HEK293 (cell line): Measurements from ENCODE around the gene TSHZ2.

Source experiments
- CTCF ChIA-PET: fragments of 350-600 bp; formaldehyde crosslinking; extraction: SDS; loops from one replicate; lab custom pipeline; 2021; ENCODE audit warnings: antibody characterized with exemption; lab: Yijun Ruan, JAX
- POLR2A ChIA-PET: fragments of 300-600 bp; formaldehyde crosslinking; extraction: SDS; loops from one replicate; lab custom pipeline; 2020; ENCODE audit warnings: antibody characterized with exemption, inconsistent platforms; lab: Yijun Ruan, JAX
- H3K27ac ChIP-seq: fragments of 200-500 bp; sonication (Bioruptor generic); 2 replicates; pipeline ENCODE4 v1.5.1; 2014; ENCODE audit warnings: low read depth, low read length, control low read depth, inconsistent platforms; ENCODE audit errors: extremely low read depth
- H3K36me3 ChIP-seq, 2 experiments: fragments of 200-500 bp in 1 of 2; sonication (Bioruptor generic) in 1 of 2; 1 replicate in 1 of 2; 2 replicates in 1 of 2; pipeline ENCODE4 v1.5.1; 2014 to 2017; ENCODE audit warnings: inconsistent platforms in 2 of 2, low read length in 2 of 2; ENCODE audit not compliant: control insufficient read depth in 2 of 2, insufficient read depth in 1 of 2
- H3K4me1 ChIP-seq: fragments of 200-500 bp; sonication (Bioruptor generic); 2 replicates; pipeline ENCODE4 v1.5.1; 2014; ENCODE audit warnings: mild to moderate bottlenecking, low read length, inconsistent platforms; ENCODE audit not compliant: control insufficient read depth, insufficient read depth
- H3K4me3 ChIP-seq: 2 replicates; pipeline ENCODE4 v1.5.1; 2011; ENCODE audit warnings: low read depth, mild to moderate bottlenecking, control low read depth, low read length, moderate library complexity
- H3K9me3 ChIP-seq: fragments of 200-500 bp; sonication (Bioruptor generic); 2 replicates; pipeline ENCODE4 v1.5.1; 2014; ENCODE audit warnings: low read depth, low read length, inconsistent platforms; ENCODE audit not compliant: control insufficient read depth, insufficient read depth
- EGR2 ChIP-seq: fragments of 450-650 bp; formaldehyde crosslinking; IDR thresholded peaks from 2 replicates; pipeline ENCODE4 v1.5.1; 2016; ENCODE audit warnings: low read depth, missing biosample characterization, missing genetic modification characterization
- GFI1B ChIP-seq: fragments of 450-650 bp; formaldehyde crosslinking; IDR thresholded peaks from 2 replicates; pipeline ENCODE4 v1.5.1; 2016; ENCODE audit warnings: missing biosample characterization, missing genetic modification characterization
- GLI2 ChIP-seq: fragments of 450-650 bp; formaldehyde crosslinking; IDR thresholded peaks from 2 replicates; pipeline ENCODE4; 2017; ENCODE audit warnings: missing biosample characterization, missing genetic modification characterization, low read depth, borderline replicate concordance
- GLIS1 ChIP-seq: fragments of 450-650 bp; formaldehyde crosslinking; IDR thresholded peaks from 2 replicates; pipeline ENCODE4 v1.5.1; 2016; ENCODE audit warnings: missing biosample characterization, missing genetic modification characterization
- KLF10 ChIP-seq: fragments of 450-650 bp; IDR thresholded peaks from 2 replicates; pipeline ENCODE4 v1.5.1; 2018; ENCODE audit warnings: missing biosample characterization, mild to moderate bottlenecking, missing genetic modification characterization
- KLF8 ChIP-seq: fragments of 450-650 bp; formaldehyde crosslinking; IDR thresholded peaks from 2 replicates; pipeline ENCODE4 v1.5.1; 2016; ENCODE audit warnings: missing biosample characterization, missing genetic modification characterization
- SALL2 ChIP-seq: fragments of 450-650 bp; formaldehyde crosslinking; IDR thresholded peaks from 2 replicates; pipeline ENCODE4 v1.5.0; 2017; ENCODE audit warnings: missing biosample characterization, mild to moderate bottlenecking, missing genetic modification characterization, borderline replicate concordance
- YY1 ChIP-seq: fragments of 450-650 bp; formaldehyde crosslinking; IDR thresholded peaks from 2 replicates; pipeline ENCODE4 v1.5.1; 2018; ENCODE audit warnings: missing biosample characterization, missing genetic modification characterization
- ZIC2 ChIP-seq: fragments of 450-650 bp; formaldehyde crosslinking; IDR thresholded peaks from 2 replicates; pipeline ENCODE4 v1.5.1; 2016; ENCODE audit warnings: missing biosample characterization, missing genetic modification characterization
- ZNF146 ChIP-seq: fragments of 450-650 bp; formaldehyde crosslinking; IDR thresholded peaks from 2 replicates; pipeline ENCODE4 v1.5.1; 2016; ENCODE audit warnings: missing biosample characterization, missing genetic modification characterization
- ZNF157 ChIP-seq: fragments of 450-650 bp; formaldehyde crosslinking; IDR thresholded peaks from 2 replicates; pipeline ENCODE4 v1.5.1; 2016; ENCODE audit warnings: missing biosample characterization, missing genetic modification characterization
- ZNF184 ChIP-seq: fragments of 450-650 bp; IDR thresholded peaks from 2 replicates; pipeline ENCODE4 v1.5.1; 2018; ENCODE audit warnings: missing biosample characterization, mild to moderate bottlenecking, missing genetic modification characterization
- ZNF2 ChIP-seq: fragments of 450-650 bp; formaldehyde crosslinking; IDR thresholded peaks from 2 replicates; pipeline ENCODE4 v1.5.1; 2016; ENCODE audit warnings: missing biosample characterization, missing genetic modification characterization
- ZNF548 ChIP-seq: fragments of 450-650 bp; formaldehyde crosslinking; IDR thresholded peaks from 2 replicates; pipeline ENCODE4 v1.5.1; 2016; ENCODE audit warnings: missing biosample characterization, missing genetic modification characterization
- ZNF549 ChIP-seq: fragments of 450-650 bp; IDR thresholded peaks from 2 replicates; pipeline ENCODE4 v1.5.1; 2018; ENCODE audit warnings: missing biosample characterization, missing genetic modification characterization, mild to moderate bottlenecking, inconsistent platforms, moderate library complexity
- ZNF555 ChIP-seq: fragments of 450-650 bp; formaldehyde crosslinking; conservative IDR thresholded peaks from 2 replicates; pipeline ENCODE4 v1.5.1; 2017; ENCODE audit warnings: missing biosample characterization, mild to moderate bottlenecking, missing genetic modification characterization, inconsistent platforms
- ZNF621 ChIP-seq: fragments of 450-650 bp; formaldehyde crosslinking; IDR thresholded peaks from 2 replicates; pipeline ENCODE4 v1.5.1; 2017; ENCODE audit warnings: missing biosample characterization, missing genetic modification characterization
- ZNF626 ChIP-seq: fragments of 450-650 bp; sonication (Bioruptor Pico); formaldehyde crosslinking; IDR thresholded peaks from 2 replicates; pipeline ENCODE4 v1.5.1; 2018; ENCODE audit warnings: missing biosample characterization, missing genetic modification characterization, inconsistent platforms
- ZNF776 ChIP-seq: fragments of 450-650 bp; formaldehyde crosslinking; IDR thresholded peaks from 2 replicates; pipeline ENCODE4 v1.5.0; 2017; ENCODE audit warnings: missing biosample characterization, missing genetic modification characterization, borderline replicate concordance
- TF ChIP-seq, protein P1 (sequence below): fragments of 450-650 bp; formaldehyde crosslinking; IDR thresholded peaks from 2 replicates; pipeline ENCODE4; 2016; ENCODE audit warnings: missing biosample characterization, missing genetic modification characterization
- TF ChIP-seq, protein P2 (sequence below): fragments of 450-650 bp; formaldehyde crosslinking; IDR thresholded peaks from 2 replicates; pipeline ENCODE4 v1.5.1; 2016; ENCODE audit warnings: missing biosample characterization, missing genetic modification characterization
- TF ChIP-seq, protein P3 (sequence below): sonication (generic); formaldehyde crosslinking; IDR thresholded peaks from 2 replicates; pipeline ENCODE4 v1.8.1; 2022; ENCODE audit warnings: mild to moderate bottlenecking, moderate library complexity, missing genetic modification reagents
- TF ChIP-seq, protein P4 (sequence below): fragments of 450-650 bp; formaldehyde crosslinking; IDR thresholded peaks from 2 replicates; pipeline ENCODE4 v1.5.1; 2017; ENCODE audit warnings: missing biosample characterization, missing genetic modification characterization
- TF ChIP-seq, protein P5 (sequence below): fragments of 450-650 bp; formaldehyde crosslinking; IDR thresholded peaks from 2 replicates; pipeline ENCODE4 v1.5.1; 2016; ENCODE audit warnings: missing biosample characterization, missing genetic modification characterization
- TF ChIP-seq, protein P6 (sequence below): IDR thresholded peaks from 2 replicates; pipeline ENCODE4 v1.6.1; 2011; ENCODE audit warnings: mild to moderate bottlenecking, low read depth, low read length, borderline replicate concordance

The TSHZ2 gene

DNA sequence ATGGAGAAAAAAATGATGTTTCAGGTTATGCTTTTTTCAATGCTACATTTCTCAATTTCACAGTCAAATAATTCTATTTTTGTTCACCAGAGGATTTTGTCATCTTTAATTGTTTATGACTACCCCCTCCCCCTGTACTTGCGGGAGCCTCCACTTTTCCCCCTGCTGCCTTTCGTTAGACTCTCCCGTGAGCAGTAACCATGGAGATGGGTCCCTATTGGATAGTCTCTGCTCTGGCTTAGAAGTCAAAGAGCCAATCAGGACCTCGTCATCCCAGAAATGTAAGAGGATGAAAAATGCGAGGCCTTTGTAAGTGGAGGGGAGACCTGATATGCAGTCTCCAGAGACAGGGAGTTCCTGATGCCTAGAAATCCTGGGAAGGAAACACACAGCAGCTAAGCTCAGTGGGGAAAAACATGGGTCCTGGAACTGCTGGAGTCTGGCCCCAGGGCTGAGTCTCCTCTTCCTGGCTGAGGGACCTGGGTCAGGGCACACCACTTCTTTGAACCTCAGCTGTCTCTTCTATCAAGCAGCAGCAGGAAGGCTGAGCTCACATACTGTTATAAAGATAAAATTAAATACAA is 298.7 kb downstream of the TSHZ2 start (continued):
- TF ChIP-seq, protein P1, sequence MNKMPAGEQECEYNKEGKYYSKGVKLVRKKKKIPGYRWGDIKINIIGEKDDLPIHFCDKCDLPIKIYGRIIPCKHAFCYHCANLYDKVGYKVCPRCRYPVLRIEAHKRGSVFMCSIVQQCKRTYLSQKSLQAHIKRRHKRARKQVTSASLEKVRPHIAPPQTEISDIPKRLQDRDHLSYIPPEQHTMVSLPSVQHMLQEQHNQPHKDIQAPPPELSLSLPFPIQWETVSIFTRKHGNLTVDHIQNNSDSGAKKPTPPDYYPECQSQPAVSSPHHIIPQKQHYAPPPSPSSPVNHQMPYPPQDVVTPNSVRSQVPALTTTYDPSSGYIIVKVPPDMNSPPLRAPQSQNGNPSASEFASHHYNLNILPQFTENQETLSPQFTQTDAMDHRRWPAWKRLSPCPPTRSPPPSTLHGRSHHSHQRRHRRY (tag by site-specific recombination), result no peak
- TF ChIP-seq ZNF184 (tag by site-specific recombination) (no peak), ZNF548 (tag by site-specific recombination) (no peak), ZIC2 (no peak)
- TF ChIP-seq, protein P2, sequence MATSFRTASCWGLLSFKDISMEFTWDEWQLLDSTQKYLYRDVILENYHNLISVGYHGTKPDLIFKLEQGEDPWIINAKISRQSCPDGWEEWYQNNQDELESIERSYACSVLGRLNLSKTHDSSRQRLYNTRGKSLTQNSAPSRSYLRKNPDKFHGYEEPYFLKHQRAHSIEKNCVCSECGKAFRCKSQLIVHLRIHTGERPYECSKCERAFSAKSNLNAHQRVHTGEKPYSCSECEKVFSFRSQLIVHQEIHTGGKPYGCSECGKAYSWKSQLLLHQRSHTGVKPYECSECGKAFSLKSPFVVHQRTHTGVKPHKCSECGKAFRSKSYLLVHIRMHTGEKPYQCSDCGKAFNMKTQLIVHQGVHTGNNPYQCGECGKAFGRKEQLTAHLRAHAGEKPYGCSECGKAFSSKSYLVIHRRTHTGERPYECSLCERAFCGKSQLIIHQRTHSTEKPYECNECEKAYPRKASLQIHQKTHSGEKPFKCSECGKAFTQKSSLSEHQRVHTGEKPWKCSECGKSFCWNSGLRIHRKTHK (tag by site-specific recombination), result no peak

DNA sequence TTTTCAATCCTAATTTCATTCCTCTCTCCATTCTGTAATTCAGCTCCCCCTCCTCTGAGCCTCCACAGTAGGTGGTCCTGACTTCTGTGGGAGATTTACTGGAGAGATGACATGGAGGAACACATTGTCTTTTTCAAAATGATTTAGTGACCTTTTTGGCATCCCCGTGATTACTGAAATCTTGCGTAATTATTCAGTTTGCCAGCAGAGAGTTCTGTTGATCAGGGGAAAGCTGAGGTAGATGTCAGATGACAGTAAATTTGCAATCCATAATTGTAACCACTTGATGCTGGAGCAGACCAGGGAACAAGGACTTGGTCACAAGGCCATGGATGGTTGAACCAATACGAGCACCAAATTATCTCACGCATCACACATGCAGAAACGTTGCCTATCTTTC is 302.2 kb downstream of the TSHZ2 start:
- no peaks in the 10 kb centered on the region for H3K36me3 ChIP-seq
- H3K27ac ChIP-seq, result no peak overlapping the region

DNA sequence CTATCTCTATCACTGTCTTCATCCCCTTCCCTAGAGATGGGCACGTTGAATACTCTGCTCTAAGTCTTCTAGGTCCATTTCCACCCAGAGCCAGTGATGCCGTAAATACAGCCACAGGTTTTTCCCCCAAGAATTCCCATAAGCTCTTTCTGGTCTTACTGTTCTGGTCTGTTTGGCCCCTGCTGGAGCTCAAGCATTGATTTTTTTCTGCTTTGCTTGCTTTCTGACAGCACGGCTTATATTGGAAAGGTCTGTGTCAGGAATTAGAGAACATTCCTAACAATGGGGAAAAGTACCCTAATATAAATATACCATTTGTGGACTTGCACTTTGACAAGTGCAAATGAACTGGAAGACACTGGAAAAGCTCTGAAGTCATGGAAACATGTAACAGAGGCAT is 302.6 kb downstream of the TSHZ2 start:
- ChIA-PET POLR2A (no interaction called here), CTCF (no interaction called here)
- no peak for TF ChIP-seq EGR2 (tag by site-specific recombination)
- Histone ChIP-seq H3K36me3 (no peaks in the 10 kb centered on the region), H3K4me1 (no peaks in the 10 kb centered on the region), H3K4me3 (no peak overlapping the region), H3K27ac (no peak overlapping the region), H3K9me3 (no peaks in the 10 kb centered on the region)

More for the DNA sequence above, 302.2 kb downstream of the TSHZ2 start:
- no peak for TF ChIP-seq ZNF555 (tag by site-specific recombination)
- TF ChIP-seq ZNF621, result no peak
- TF ChIP-seq ZNF157 (tag by site-specific recombination), result no peak
- TF ChIP-seq ZNF549 (tag by site-specific recombination), result no peak
- no peak for TF ChIP-seq ZNF2 (tag by site-specific recombination)
- TF ChIP-seq KLF8 (tag by site-specific recombination), result no peak
- TF ChIP-seq ZNF626, result no peak
- no peak for TF ChIP-seq GLIS1 (tag by site-specific recombination)
- TF ChIP-seq KLF10 (tag by site-specific recombination), result no peak
- TF ChIP-seq ZNF146 (tag by site-specific recombination), result no peak
- TF ChIP-seq, protein P3, sequence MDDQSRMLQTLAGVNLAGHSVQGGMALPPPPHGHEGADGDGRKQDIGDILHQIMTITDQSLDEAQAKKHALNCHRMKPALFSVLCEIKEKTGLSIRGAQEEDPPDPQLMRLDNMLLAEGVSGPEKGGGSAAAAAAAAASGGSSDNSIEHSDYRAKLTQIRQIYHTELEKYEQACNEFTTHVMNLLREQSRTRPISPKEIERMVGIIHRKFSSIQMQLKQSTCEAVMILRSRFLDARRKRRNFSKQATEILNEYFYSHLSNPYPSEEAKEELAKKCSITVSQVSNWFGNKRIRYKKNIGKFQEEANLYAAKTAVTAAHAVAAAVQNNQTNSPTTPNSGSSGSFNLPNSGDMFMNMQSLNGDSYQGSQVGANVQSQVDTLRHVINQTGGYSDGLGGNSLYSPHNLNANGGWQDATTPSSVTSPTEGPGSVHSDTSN (CRISPR knock-in tag), result no peak
- no peak for TF ChIP-seq GFI1B (tag by site-specific recombination)
- TF ChIP-seq YY1 (tag by site-specific recombination), result no peak
- TF ChIP-seq, protein P4, sequence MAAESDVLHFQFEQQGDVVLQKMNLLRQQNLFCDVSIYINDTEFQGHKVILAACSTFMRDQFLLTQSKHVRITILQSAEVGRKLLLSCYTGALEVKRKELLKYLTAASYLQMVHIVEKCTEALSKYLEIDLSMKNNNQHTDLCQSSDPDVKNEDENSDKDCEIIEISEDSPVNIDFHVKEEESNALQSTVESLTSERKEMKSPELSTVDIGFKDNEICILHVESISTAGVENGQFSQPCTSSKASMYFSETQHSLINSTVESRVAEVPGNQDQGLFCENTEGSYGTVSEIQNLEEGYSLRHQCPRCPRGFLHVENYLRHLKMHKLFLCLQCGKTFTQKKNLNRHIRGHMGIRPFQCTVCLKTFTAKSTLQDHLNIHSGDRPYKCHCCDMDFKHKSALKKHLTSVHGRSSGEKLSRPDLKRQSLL (tag by site-specific recombination), result no peak
- no peak for TF ChIP-seq GLI2 (tag by site-specific recombination)
- TF ChIP-seq, protein P5, sequence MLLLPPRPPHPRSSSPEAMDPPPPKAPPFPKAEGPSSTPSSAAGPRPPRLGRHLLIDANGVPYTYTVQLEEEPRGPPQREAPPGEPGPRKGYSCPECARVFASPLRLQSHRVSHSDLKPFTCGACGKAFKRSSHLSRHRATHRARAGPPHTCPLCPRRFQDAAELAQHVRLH (tag by site-specific recombination), result no peak
- TF ChIP-seq ZNF776 (tag by site-specific recombination), result no peak
- TF ChIP-seq, protein P6, sequence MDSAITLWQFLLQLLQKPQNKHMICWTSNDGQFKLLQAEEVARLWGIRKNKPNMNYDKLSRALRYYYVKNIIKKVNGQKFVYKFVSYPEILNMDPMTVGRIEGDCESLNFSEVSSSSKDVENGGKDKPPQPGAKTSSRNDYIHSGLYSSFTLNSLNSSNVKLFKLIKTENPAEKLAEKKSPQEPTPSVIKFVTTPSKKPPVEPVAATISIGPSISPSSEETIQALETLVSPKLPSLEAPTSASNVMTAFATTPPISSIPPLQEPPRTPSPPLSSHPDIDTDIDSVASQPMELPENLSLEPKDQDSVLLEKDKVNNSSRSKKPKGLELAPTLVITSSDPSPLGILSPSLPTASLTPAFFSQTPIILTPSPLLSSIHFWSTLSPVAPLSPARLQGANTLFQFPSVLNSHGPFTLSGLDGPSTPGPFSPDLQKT, result no peak
- no peak for TF ChIP-seq SALL2 (tag by site-specific recombination)
- Histone ChIP-seq H3K4me3 (no peak overlapping the region), H3K4me1 (no peaks in the 10 kb centered on the region), H3K9me3 (no peaks in the 10 kb centered on the region)
- POLR2A ChIA-PET, result no interaction called here
- CTCF ChIA-PET, result no interaction called here
